Liver (tissue), 9 donors: ENCODE data around the gene KRT4. TPM values are rescaled to one million over a fixed set of nuclear protein-coding genes. Genes with fewer than 3 reads are reported as not detected.

ENCODE experiments used
- DNase-seq: peaks from one replicate; pipeline ENCODE4 v3.0.0-alpha.2; 2017; ENCODE audit warnings: low spot score
- H3K27ac ChIP-seq, 2 donors: one replicate each; pipeline ENCODE4 v1.7.0; 2013; ENCODE audit warnings: inconsistent platforms in 2 of 2, low read length in 2 of 2, control low read depth in 1 of 2, low read depth in 1 of 2, mild to moderate bottlenecking in 1 of 2
- H3K27me3 ChIP-seq, 4 donors: one replicate each; pipeline versions ENCODE4 v1.6.1 to v1.7.0; 2013; ENCODE audit warnings: low read length in 3 of 4, inconsistent platforms in 1 of 4, mild to moderate bottlenecking in 1 of 4, moderate library complexity in 1 of 4; ENCODE audit not compliant: control insufficient read depth in 4 of 4, insufficient read depth in 4 of 4
- H3K36me3 ChIP-seq, 4 donors: one replicate each; pipeline versions ENCODE4 v1.6.1 to v1.7.0; 2013; ENCODE audit warnings: low read length in 3 of 4, mild to moderate bottlenecking in 3 of 4, low read depth in 1 of 4, moderate library complexity in 1 of 4; ENCODE audit not compliant: control insufficient read depth in 4 of 4, insufficient read depth in 3 of 4
- H3K4me1 ChIP-seq, 4 donors: one replicate each; pipeline versions ENCODE4 v1.6.1 to v1.7.0; 2013; ENCODE audit warnings: low read length in 3 of 4, mild to moderate bottlenecking in 3 of 4, moderate library complexity in 1 of 4; ENCODE audit not compliant: control insufficient read depth in 4 of 4, insufficient read depth in 4 of 4
- H3K4me3 ChIP-seq, 3 donors: one replicate each; pipeline versions ENCODE4 v1.6.1 to v1.7.0; 2013; ENCODE audit warnings: low read length in 3 of 3, control low read depth in 1 of 3, low read depth in 1 of 3, mild to moderate bottlenecking in 1 of 3
- H3K9ac ChIP-seq, 2 donors: one replicate each; pipeline ENCODE4 v1.7.0; 2013; ENCODE audit warnings: low read length in 2 of 2, mild to moderate bottlenecking in 2 of 2, moderate library complexity in 2 of 2, control low read depth in 1 of 2, low read depth in 1 of 2
- H3K9me3 ChIP-seq, 4 donors: one replicate each; pipeline versions ENCODE4 v1.6.1 to v1.7.0; 2013; ENCODE audit warnings: low read length in 3 of 4; ENCODE audit not compliant: control insufficient read depth in 4 of 4
- ATF3 ChIP-seq: IDR thresholded peaks from 2 replicates; pipeline ENCODE4 v1.6.1; 2016; ENCODE audit warnings: antibody characterized with exemption
- EGR1 ChIP-seq, 2 donors: IDR thresholded peaks; 2 replicates each; pipeline ENCODE4 v1.6.1; 2016 to 2018; ENCODE audit warnings: antibody characterized with exemption in 2 of 2, low read depth in 2 of 2
- FOXA1 ChIP-seq: IDR thresholded peaks from 2 replicates; pipeline ENCODE4 v1.6.1; 2016; ENCODE audit warnings: antibody characterized with exemption
- FOXA2 ChIP-seq: IDR thresholded peaks from 2 replicates; pipeline ENCODE4 v1.6.1; 2016; ENCODE audit warnings: antibody characterized with exemption
- GABPA ChIP-seq, 2 donors: IDR thresholded peaks in 1 of 2; conservative IDR thresholded peaks in 1 of 2; 2 replicates each; pipeline ENCODE4 v1.6.1; 2016; ENCODE audit warnings: antibody characterized with exemption in 2 of 2, mild to moderate bottlenecking in 1 of 2, moderate library complexity in 1 of 2
- HNF4A ChIP-seq, 2 donors: conservative IDR thresholded peaks; 2 replicates each; pipeline ENCODE4 v1.6.1; 2016; ENCODE audit warnings: antibody characterized with exemption in 2 of 2, mild to moderate bottlenecking in 2 of 2
- HNF4G ChIP-seq: IDR thresholded peaks from 2 replicates; pipeline ENCODE4 v1.6.1; 2016; ENCODE audit warnings: antibody characterized with exemption
- JUND ChIP-seq, 2 donors: IDR thresholded peaks; 2 replicates each; pipeline ENCODE4 v1.6.1; 2016; ENCODE audit warnings: antibody characterized with exemption in 2 of 2
- MAX ChIP-seq: IDR thresholded peaks from 2 replicates; pipeline ENCODE4 v1.6.1; 2016; ENCODE audit warnings: antibody characterized with exemption
- NR2F2 ChIP-seq: IDR thresholded peaks from 2 replicates; pipeline ENCODE4 v1.6.1; 2016; ENCODE audit warnings: antibody characterized with exemption
- RAD21 ChIP-seq, 2 donors: IDR thresholded peaks; 2 replicates each; pipeline ENCODE4 v1.6.1; 2016; ENCODE audit warnings: antibody characterized with exemption in 2 of 2, mild to moderate bottlenecking in 2 of 2
- REST ChIP-seq: IDR thresholded peaks from 2 replicates; pipeline ENCODE4 v1.6.1; 2016; ENCODE audit warnings: antibody characterized with exemption, mild to moderate bottlenecking
- RXRA ChIP-seq, 2 donors: IDR thresholded peaks; 2 replicates each; pipeline ENCODE4 v1.6.1; 2017 to 2018; ENCODE audit warnings: antibody characterized with exemption in 2 of 2, mild to moderate bottlenecking in 1 of 2
- SP1 ChIP-seq: IDR thresholded peaks from 2 replicates; pipeline ENCODE4 v1.6.1; 2018; ENCODE audit warnings: antibody characterized with exemption, mild to moderate bottlenecking
- TAF1 ChIP-seq: conservative IDR thresholded peaks from 2 replicates; pipeline ENCODE4 v1.6.1; 2016; ENCODE audit warnings: antibody characterized with exemption, mild to moderate bottlenecking
- YY1 ChIP-seq: IDR thresholded peaks from 2 replicates; pipeline ENCODE4 v1.6.1; 2016; ENCODE audit warnings: antibody characterized with exemption, mild to moderate bottlenecking
- ZBTB33 ChIP-seq: IDR thresholded peaks from 2 replicates; pipeline ENCODE4 v1.6.1; 2016; ENCODE audit warnings: antibody characterized with exemption
- WGBS: extraction: QIAGEN DNeasy Blood & Tissue Kit; methylation state at CpG from one replicate; pipeline ENCODE4 v1.1.7; 2013; 5-methylcytosine and 5-hydroxymethylcytosine counted together
- polyA plus RNA-seq, 2 donors: library from polyadenylated mRNA; stranded (reverse) in 1 of 2; unstranded in 1 of 2; fragments of 200-250 nt in 1 of 2; fragments of >200 nt in 1 of 2; fragmentation: Nextera tagmentation in 1 of 2; extraction: Ambion mirVana in 1 of 2; gene quantifications; one replicate each; pipeline versions ENCODE4 v1.2.1 to v1.2.3, GENCODE V29; 2013 to 2015
- total RNA-seq, 2 donors: library from RNA; depleted of rRNA; stranded (reverse); fragments of >200 nt; gene quantifications; one replicate each; pipeline ENCODE4 v1.2.3, GENCODE V29; 2014
- TF ChIP-seq, protein P1 (sequence below): fragments of 150-350 bp; IDR thresholded peaks from 2 replicates; pipeline ENCODE4 v1.5.1; 2017; ENCODE audit warnings: improper control_type of control experiment, low read depth, low read length; ENCODE audit not compliant: missing input control
- donor health status: healthy.
- donor health status: healthy.
- donor health status: healthy.
- donor health status: healthy.
- donor health status: healthy.

KRT4 gene
- total and polyA plus RNA-seq, 4 donors, result 0.05 to 0.23 TPM; not detected in 2

DNA sequence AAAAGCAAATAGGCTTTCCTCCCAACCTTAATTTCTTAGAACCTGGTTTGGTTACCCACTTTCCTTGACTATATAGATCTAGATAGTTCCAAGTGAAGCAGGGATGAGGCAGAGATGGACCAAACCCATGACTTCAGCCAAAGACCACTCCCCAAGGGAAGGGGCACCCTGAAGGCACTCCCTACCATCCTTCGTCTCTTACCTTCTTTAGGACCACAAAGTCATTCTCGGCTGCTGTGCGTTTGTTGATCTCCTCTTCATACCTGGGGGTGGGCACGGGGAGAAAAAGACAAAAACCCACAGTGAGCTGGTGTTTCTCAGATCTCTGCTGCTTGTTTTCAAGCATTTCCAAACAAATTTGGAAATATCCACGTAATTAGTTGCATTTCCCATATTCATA is 3.4 kb downstream of the KRT4 start:
- H3K36me3 ChIP-seq, result no peaks in the 10 kb centered on the region
- H3K9me3 ChIP-seq, result no peaks in the 10 kb centered on the region
- H3K4me1 ChIP-seq, result no peaks in the 10 kb centered on the region
- 65% methylated on average over 5 of the region's 5 CpGs for WGBS
- no peak overlapping the region for H3K4me3 ChIP-seq
- H3K9ac ChIP-seq, result no peak overlapping the region
- no peak for DNase-seq
- peaks cover 0 to 6% (median under 1%) of the 10 kb centered on the region in 4 donors for H3K27me3 ChIP-seq
- no peak overlapping the region for H3K27ac ChIP-seq
- TF ChIP-seq RXRA (IDR thresholded peaks at IDR 0.05) (no peak), EGR1 (IDR thresholded peaks at IDR 0.05; ENCODE audit: low read depth in 2 of 2) (no peak), FOXA1 (no peak), ATF3 (no peak), RAD21 (IDR thresholded peaks at IDR 0.05) (no peak), NR2F2 (no peak), YY1 (no peak), FOXA2 (no peak), ZBTB33 (no peak), REST (no peak), HNF4A (conservative IDR thresholded peaks at IDR 0.05) (no peak), SP1 (no peak), HNF4G (no peak), JUND (IDR thresholded peaks at IDR 0.05) (no peak), TAF1 (no peak)

DNA sequence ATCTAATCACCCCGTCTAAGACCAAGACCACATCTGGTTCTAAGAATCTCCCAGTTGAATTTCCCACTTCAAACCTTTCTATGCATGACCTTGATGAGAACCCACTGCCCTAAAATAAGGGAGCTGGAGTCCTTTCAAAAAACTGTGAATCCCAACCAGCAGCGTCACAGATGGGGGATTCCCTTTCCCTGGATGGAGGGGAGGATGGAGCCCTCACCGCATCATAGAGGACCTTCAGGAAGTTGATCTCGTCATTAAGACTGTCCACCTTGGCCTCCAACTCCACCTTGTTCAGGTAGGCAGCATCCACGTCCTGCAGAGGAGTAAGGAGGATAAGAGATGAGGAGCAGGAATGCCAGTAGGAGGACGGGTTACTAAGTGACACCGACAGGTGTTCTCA is 4.8 kb downstream of the KRT4 start:
- Histone ChIP-seq H3K4me3 (no peak overlapping the region), H3K27ac (no peak overlapping the region), H3K36me3 (no peaks in the 10 kb centered on the region), H3K4me1 (no peaks in the 10 kb centered on the region), H3K9ac (no peak overlapping the region), H3K27me3 (peaks cover 0 to 6% (median under 1%) of the 10 kb centered on the region in 4 donors), H3K9me3 (no peaks in the 10 kb centered on the region)
- whole genome bisulfite sequencing, result 69% methylated on average over 7 of the region's 7 CpGs
- DNase-seq, result no peak
- TF ChIP-seq NR2F2 (no peak), YY1 (no peak), JUND (IDR thresholded peaks at IDR 0.05) (no peak), HNF4A (conservative IDR thresholded peaks at IDR 0.05) (no peak), RAD21 (IDR thresholded peaks at IDR 0.05) (no peak), GABPA (IDR thresholded peaks at IDR 0.05 in 1 of 2, conservative IDR thresholded peaks at IDR 0.05 in 1 of 2) (no peak), HNF4G (no peak), FOXA1 (no peak), SP1 (no peak), ZBTB33 (no peak), MAX (no peak), EGR1 (IDR thresholded peaks at IDR 0.05; ENCODE audit: low read depth in 2 of 2) (no peak), FOXA2 (no peak), RXRA (IDR thresholded peaks at IDR 0.05) (no peak), ATF3 (no peak)
- TF ChIP-seq, protein P1, sequence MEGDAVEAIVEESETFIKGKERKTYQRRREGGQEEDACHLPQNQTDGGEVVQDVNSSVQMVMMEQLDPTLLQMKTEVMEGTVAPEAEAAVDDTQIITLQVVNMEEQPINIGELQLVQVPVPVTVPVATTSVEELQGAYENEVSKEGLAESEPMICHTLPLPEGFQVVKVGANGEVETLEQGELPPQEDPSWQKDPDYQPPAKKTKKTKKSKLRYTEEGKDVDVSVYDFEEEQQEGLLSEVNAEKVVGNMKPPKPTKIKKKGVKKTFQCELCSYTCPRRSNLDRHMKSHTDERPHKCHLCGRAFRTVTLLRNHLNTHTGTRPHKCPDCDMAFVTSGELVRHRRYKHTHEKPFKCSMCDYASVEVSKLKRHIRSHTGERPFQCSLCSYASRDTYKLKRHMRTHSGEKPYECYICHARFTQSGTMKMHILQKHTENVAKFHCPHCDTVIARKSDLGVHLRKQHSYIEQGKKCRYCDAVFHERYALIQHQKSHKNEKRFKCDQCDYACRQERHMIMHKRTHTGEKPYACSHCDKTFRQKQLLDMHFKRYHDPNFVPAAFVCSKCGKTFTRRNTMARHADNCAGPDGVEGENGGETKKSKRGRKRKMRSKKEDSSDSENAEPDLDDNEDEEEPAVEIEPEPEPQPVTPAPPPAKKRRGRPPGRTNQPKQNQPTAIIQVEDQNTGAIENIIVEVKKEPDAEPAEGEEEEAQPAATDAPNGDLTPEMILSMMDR, result no peak
